ENCODE results near the gene ADISSP. TPM values are rescaled to one million over a fixed set of nuclear protein-coding genes. Genes with fewer than 3 reads are reported as not detected.

Gene ADISSP
- total and polyA plus RNA-seq, 2 donors (not counting 3 experiments of a cell fraction or from before 2014, with no cell fraction given): 55.0 to 67.5 TPM

- POLR2A ChIA-PET: no interaction called here
- no peak for TF ChIP-seq EZH2 (IDR thresholded peaks at IDR 0.05; ENCODE audit: borderline replicate concordance, low read depth, low read length, severe bottlenecking)
- no peak for TF ChIP-seq GATA2 (IDR thresholded peaks at IDR 0.05; ENCODE audit: insufficient read depth, insufficient read length, low read depth, low read length)
- no peak for TF ChIP-seq POLR2A (IDR thresholded peaks at IDR 0.05; ENCODE audit: low read depth, low read length)
- TF ChIP-seq POLR2AphosphoS5 (IDR thresholded peaks at IDR 0.05; ENCODE audit: insufficient read depth, low read depth, low read length): no peak
- TF ChIP-seq FOS (IDR thresholded peaks at IDR 0.05; ENCODE audit: borderline replicate concordance, insufficient read depth, low read length): no peak
- TF ChIP-seq MYC (IDR thresholded peaks at IDR 0.05; ENCODE audit: low read depth, low read length): no peak
- no peak for TF ChIP-seq CTCF (IDR thresholded peaks at IDR 0.05; ENCODE audit: extremely low read depth in 1 of 2, insufficient read depth in 1 of 2, low read depth in 1 of 2, low read length in 2 of 2)
- no peak for TF ChIP-seq JUN (IDR thresholded peaks at IDR 0.05; ENCODE audit: borderline replicate concordance, insufficient read depth, insufficient read length, low read depth)
- TF ChIP-seq MAX (IDR thresholded peaks at IDR 0.05; ENCODE audit: insufficient read depth, insufficient read length): no peak
These were observed 25.6 kb downstream of the ADISSP start for GRCh38 chr20:3741836-3742458.

More at GRCh38 chr20:3741836-3742458, 25.6 kb downstream of the ADISSP start:
- Histone ChIP-seq H3K4me3 (replicated peaks in 1 of 3; ENCODE audit: insufficient read depth in 1 of 3, low read depth in 1 of 3, low read length in 3 of 3) (no peak overlapping the region), H3K9me1 (replicated peaks; ENCODE audit: control insufficient read depth, extremely low read depth, insufficient read depth, low read length) (no peaks in the 10 kb centered on the region), H3K9me3 (replicated peaks; ENCODE audit: control insufficient read depth, insufficient read depth, low read length) (no peaks in the 10 kb centered on the region), H3K27ac (ENCODE audit: insufficient read depth, low read depth, low read length) (no peak overlapping the region), H2AFZ (ENCODE audit: low read depth, low read length) (no peak overlapping the region), H3K9ac (replicated peaks; ENCODE audit: extremely low read depth, insufficient read depth, low read length) (no peak overlapping the region), H3K79me2 (ENCODE audit: control insufficient read depth, insufficient read depth, low read length) (no peaks in the 10 kb centered on the region), H3K4me1 (ENCODE audit: control insufficient read depth, extremely low read depth, insufficient read depth, low read length) (peaks cover 12% of the 10 kb centered on the region), H3K4me2 (ENCODE audit: insufficient read depth, low read length) (no peak overlapping the region), H3K27me3 (ENCODE audit: control insufficient read depth in 2 of 2, insufficient read depth in 2 of 2, low read length in 2 of 2) (no peaks in the 10 kb centered on the region), H3K36me3 (ENCODE audit: control insufficient read depth in 2 of 2, extremely low read depth in 1 of 2, insufficient read depth in 2 of 2, low read length in 2 of 2) (no peaks in the 10 kb centered on the region), H4K20me1 (replicated peaks; ENCODE audit: control insufficient read depth, extremely low read depth, insufficient read depth, low read length) (no peaks in the 10 kb centered on the region)
- no peak for FAIRE-seq
- BruUV-seq (replicated peaks): no TSS peak
- DNase-seq (ENCODE audit: low read depth, low spot score): no peak
- dilution Hi-C loops (cut with MboI; ENCODE audit: extremely low pct_ligation_motif_present, low sequenced_read_pairs) (no loop called here), intact Hi-C loops (cut with micrococcal nuclease) (no loop called here)
- CTCF ChIA-PET: interaction anchor here (1.0 to 2.1 kb wide), 5 partner anchors 11 to 65 kb away, joined by 3 to 7 read pairs (median 4); no protein-coding TSS in a partner anchor

All from endothelial cell of umbilical vein (primary cell).